GM12878 (cell line): ENCODE measurements around the gene SLX9. TPM values are rescaled to one million over a fixed set of nuclear protein-coding genes. Genes with fewer than 3 reads are reported as not detected.

Source experiments
- ATF3 ChIP-seq: IDR thresholded peaks from 2 replicates; pipeline ENCODE4 v1.6.1; 2011; ENCODE audit warnings: low read depth, mild to moderate bottlenecking, low read length, moderate library complexity, borderline replicate concordance; ENCODE audit errors: extremely low read depth
- CBX3 ChIP-seq: fragments of 200-600 bp; sonication (generic); IDR thresholded peaks from 2 replicates; pipeline ENCODE4 v1.6.1; 2016; ENCODE audit warnings: low read depth, borderline replicate concordance
- CEBPB ChIP-seq, 2 experiments: fragments of 150-350 bp in 1 of 2; IDR thresholded peaks; 2 replicates each; pipeline ENCODE4 v1.6.1; 2012 to 2014; ENCODE audit warnings: low read depth in 2 of 2, low read length in 2 of 2, borderline replicate concordance in 1 of 2, inconsistent platforms in 1 of 2
- CREM ChIP-seq: IDR thresholded peaks from 2 replicates; pipeline ENCODE4 v1.6.1; 2014; ENCODE audit warnings: antibody characterized with exemption, low read depth
- GABPA ChIP-seq: IDR thresholded peaks from 2 replicates; pipeline ENCODE4 v1.6.1; 2014; ENCODE audit warnings: antibody characterized with exemption, low read depth, mild to moderate bottlenecking, inconsistent platforms
- IKZF2 ChIP-seq, 2 experiments: fragments of 450-650 bp; IDR thresholded peaks; 2 replicates each; pipeline ENCODE4 v1.6.1; 2017; ENCODE audit warnings: mild to moderate bottlenecking in 2 of 2, moderate library complexity in 2 of 2
- MEF2B ChIP-seq: fragments of 450-650 bp; IDR thresholded peaks from 2 replicates; pipeline ENCODE4 v1.6.1; 2018; ENCODE audit warnings: mild to moderate bottlenecking, moderate library complexity; ENCODE audit not compliant: partially characterized antibody, poor library complexity, severe bottlenecking
- MTA2 ChIP-seq: fragments of 450-650 bp; IDR thresholded peaks from 2 replicates; pipeline ENCODE4 v1.6.1; 2016; ENCODE audit warnings: low read depth, mild to moderate bottlenecking, moderate library complexity
- NR2C1 ChIP-seq: fragments of 450-650 bp; IDR thresholded peaks from 2 replicates; pipeline ENCODE4 v1.6.1; 2017; ENCODE audit warnings: antibody characterized with exemption, mild to moderate bottlenecking, moderate library complexity
- PKNOX1 ChIP-seq: fragments of 450-650 bp; IDR thresholded peaks from 2 replicates; pipeline ENCODE4 v1.6.1; 2016; ENCODE audit warnings: mild to moderate bottlenecking
- STAT1 ChIP-seq: fragments of 450-650 bp; conservative IDR thresholded peaks from 2 replicates; pipeline ENCODE4 v1.6.1; 2014; ENCODE audit warnings: antibody characterized with exemption, mild to moderate bottlenecking
- WRNIP1 ChIP-seq: IDR thresholded peaks from 2 replicates; pipeline ENCODE4 v1.6.1; 2011; ENCODE audit warnings: low read depth, low read length, improper control_type of control experiment, borderline replicate concordance
- ZNF274 ChIP-seq: IDR thresholded peaks from one replicate; pipeline ENCODE4 v1.8.0; 2011; ENCODE audit not compliant: insufficient read length, insufficient read depth
- polyA plus RNA-seq, 11 experiments: library from polyadenylated mRNA; depleted of rRNA in 4 of 11; unstranded in 6 of 11; stranded (reverse) in 5 of 11; fragments of >200 nt; fragmentation: Nextera tagmentation in 4 of 11; fragmentation: Illumina TruSeq in 1 of 11; extraction: Ambion mirVana in 4 of 11; extraction: Trizol in 1 of 11; gene quantifications; 1 replicate in 1 of 11; 2 replicates in 10 of 11; pipeline versions ENCODE4 v1.2.1 to v1.2.3, GENCODE V29; 2011 to 2016; ENCODE audit warnings: inconsistent platforms in 2 of 11, missing spikeins in 2 of 11, low read depth in 1 of 11
- total RNA-seq, 4 experiments: library from RNA; depleted of rRNA in 3 of 4; stranded (reverse); fragments of >200 nt in 3 of 4; fragmentation: Illumina TruSeq in 1 of 4; extraction: Trizol in 1 of 4; gene quantifications; 2 replicates each; pipeline versions ENCODE4 v1.2.1 to v1.2.3, GENCODE V29; 2013 to 2021
- TF ChIP-seq, protein P1 (sequence below): fragments of 450-650 bp; IDR thresholded peaks from 2 replicates; pipeline ENCODE4 v1.6.1; 2017; ENCODE audit warnings: mild to moderate bottlenecking, moderate library complexity
- TF ChIP-seq, protein P2 (sequence below): IDR thresholded peaks from 2 replicates; pipeline ENCODE4 v1.6.1; 2011; ENCODE audit warnings: borderline replicate concordance, low read depth, mild to moderate bottlenecking, moderate library complexity, mixed read lengths, low read length; ENCODE audit not compliant: insufficient read depth; ENCODE audit errors: extremely low read length
- TF ChIP-seq, protein P3 (sequence below): IDR thresholded peaks from 2 replicates; pipeline ENCODE4 v1.6.1; 2012; ENCODE audit warnings: low read length, inconsistent platforms

Gene SLX9
- total and polyA plus RNA-seq, 10 of the 15 experiments (the other 5 are each of a cell fraction or from before 2014, with no cell fraction given), result 0.69 to 81.3 (median 33.9) TPM

GRCh38 chr21:44926331-44927101 is 13.3 kb upstream of the SLX9 start (continued):
- TF ChIP-seq PKNOX1 (no peak), NR2C1 (no peak), IKZF2 (IDR thresholded peaks at IDR 0.05) (peak; percentile 35 to 42; a peak in 3 of 4 replicates), CEBPB (IDR thresholded peaks at IDR 0.05; ENCODE audit: borderline replicate concordance in 1 of 2, low read depth in 2 of 2, low read length in 2 of 2) (no peak), ATF3 (no peak), MTA2 (no peak), GABPA (no peak), MEF2B (peak; percentile 24), ZNF274 (no peak), CREM (no peak), WRNIP1 (no peak), CBX3 (no peak), STAT1 (no peak)
- TF ChIP-seq, protein P1, sequence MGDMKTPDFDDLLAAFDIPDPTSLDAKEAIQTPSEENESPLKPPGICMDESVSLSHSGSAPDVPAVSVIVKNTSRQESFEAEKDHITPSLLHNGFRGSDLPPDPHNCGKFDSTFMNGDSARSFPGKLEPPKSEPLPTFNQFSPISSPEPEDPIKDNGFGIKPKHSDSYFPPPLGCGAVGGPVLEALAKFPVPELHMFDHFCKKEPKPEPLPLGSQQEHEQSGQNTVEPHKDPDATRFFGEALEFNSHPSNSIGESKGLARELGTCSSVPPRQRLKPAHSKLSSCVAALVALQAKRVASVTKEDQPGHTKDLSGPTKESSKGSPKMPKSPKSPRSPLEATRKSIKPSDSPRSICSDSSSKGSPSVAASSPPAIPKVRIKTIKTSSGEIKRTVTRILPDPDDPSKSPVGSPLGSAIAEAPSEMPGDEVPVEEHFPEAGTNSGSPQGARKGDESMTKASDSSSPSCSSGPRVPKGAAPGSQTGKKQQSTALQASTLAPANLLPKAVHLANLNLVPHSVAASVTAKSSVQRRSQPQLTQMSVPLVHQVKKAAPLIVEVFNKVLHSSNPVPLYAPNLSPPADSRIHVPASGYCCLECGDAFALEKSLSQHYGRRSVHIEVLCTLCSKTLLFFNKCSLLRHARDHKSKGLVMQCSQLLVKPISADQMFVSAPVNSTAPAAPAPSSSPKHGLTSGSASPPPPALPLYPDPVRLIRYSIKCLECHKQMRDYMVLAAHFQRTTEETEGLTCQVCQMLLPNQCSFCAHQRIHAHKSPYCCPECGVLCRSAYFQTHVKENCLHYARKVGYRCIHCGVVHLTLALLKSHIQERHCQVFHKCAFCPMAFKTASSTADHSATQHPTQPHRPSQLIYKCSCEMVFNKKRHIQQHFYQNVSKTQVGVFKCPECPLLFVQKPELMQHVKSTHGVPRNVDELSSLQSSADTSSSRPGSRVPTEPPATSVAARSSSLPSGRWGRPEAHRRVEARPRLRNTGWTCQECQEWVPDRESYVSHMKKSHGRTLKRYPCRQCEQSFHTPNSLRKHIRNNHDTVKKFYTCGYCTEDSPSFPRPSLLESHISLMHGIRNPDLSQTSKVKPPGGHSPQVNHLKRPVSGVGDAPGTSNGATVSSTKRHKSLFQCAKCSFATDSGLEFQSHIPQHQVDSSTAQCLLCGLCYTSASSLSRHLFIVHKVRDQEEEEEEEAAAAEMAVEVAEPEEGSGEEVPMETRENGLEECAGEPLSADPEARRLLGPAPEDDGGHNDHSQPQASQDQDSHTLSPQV, result 0 out of 2 replicates have a peak, but pooled peaks have one; percentile 31
- TF ChIP-seq, protein P2, sequence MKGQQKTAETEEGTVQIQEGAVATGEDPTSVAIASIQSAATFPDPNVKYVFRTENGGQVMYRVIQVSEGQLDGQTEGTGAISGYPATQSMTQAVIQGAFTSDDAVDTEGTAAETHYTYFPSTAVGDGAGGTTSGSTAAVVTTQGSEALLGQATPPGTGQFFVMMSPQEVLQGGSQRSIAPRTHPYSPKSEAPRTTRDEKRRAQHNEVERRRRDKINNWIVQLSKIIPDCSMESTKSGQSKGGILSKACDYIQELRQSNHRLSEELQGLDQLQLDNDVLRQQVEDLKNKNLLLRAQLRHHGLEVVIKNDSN, result no peak
- TF ChIP-seq, protein P3, sequence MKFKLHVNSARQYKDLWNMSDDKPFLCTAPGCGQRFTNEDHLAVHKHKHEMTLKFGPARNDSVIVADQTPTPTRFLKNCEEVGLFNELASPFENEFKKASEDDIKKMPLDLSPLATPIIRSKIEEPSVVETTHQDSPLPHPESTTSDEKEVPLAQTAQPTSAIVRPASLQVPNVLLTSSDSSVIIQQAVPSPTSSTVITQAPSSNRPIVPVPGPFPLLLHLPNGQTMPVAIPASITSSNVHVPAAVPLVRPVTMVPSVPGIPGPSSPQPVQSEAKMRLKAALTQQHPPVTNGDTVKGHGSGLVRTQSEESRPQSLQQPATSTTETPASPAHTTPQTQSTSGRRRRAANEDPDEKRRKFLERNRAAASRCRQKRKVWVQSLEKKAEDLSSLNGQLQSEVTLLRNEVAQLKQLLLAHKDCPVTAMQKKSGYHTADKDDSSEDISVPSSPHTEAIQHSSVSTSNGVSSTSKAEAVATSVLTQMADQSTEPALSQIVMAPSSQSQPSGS, result no peak
